Uterus (tissue), 2 donors: ENCODE data around the gene ZBTB12.

Experiments used
- CTCF ChIP-seq, 4 experiments: fragments of 200-600 bp in 2 of 4; fragments of 450-650 bp in 2 of 4; sonication (generic) in 2 of 4; IDR thresholded peaks; one replicate each; pipeline ENCODE4 v1.5.1; 2016 to 2019; ENCODE audit warnings: antibody characterized with exemption in 4 of 4, mild to moderate bottlenecking in 2 of 4, moderate library complexity in 1 of 4
- POLR2A ChIP-seq, 2 donors: fragments of 450-650 bp; IDR thresholded peaks; one replicate each; pipeline ENCODE4 v1.6.1; 2016; ENCODE audit warnings: antibody characterized with exemption in 2 of 2, mild to moderate bottlenecking in 1 of 2, moderate library complexity in 1 of 2

- TF ChIP-seq CTCF (IDR thresholded peaks at IDR 0.05) (no peak), POLR2A (IDR thresholded peaks at IDR 0.05) (no peak)
These were observed 26.2 kb upstream of the ZBTB12 start for GRCh38 chr6:31927863-31928671.
